ENCODE data around the gene OTOS. TPM values are rescaled to one million over a fixed set of nuclear protein-coding genes. Genes with fewer than 3 reads are reported as not detected.

The OTOS gene
- total RNA-seq, 2 experiments from 2014 or later = not detected

DNA sequence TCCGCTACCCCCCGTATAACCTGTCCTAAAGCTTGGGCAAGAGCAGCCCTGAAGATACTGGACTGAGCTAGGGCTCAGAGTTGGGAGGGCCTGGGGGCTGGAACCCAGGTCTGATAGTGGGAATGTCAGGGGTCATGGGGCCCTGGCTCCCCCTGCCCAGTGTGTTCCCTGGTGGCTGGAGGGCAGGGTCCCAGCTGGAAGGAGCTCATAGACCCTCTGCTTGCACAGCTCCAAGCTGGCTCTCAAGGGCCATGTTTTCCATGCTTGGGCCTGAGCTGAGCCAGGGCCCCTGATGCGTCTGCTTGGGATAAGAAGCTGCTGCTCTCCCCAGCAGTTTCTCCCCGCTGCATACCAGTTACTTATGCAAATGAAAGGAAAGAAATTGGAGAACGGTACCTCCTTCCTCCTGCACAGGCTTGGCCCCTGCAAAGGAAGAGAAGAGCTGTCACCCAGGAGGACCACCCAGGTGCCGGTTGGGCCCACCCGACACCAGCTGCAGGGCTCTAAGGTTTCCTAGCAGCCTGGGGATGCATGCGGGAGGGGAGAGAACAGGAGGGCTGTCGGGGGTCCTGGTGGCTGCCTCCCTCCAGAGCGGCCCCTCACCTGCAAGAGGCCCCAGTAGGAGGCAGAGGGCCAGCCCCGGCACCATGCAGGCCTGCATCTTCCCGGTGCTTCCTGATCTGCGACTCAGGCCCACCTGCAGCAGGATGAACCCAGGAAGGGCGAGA is 628 bp downstream of the OTOS start:
- TF ChIP-seq, protein P1, sequence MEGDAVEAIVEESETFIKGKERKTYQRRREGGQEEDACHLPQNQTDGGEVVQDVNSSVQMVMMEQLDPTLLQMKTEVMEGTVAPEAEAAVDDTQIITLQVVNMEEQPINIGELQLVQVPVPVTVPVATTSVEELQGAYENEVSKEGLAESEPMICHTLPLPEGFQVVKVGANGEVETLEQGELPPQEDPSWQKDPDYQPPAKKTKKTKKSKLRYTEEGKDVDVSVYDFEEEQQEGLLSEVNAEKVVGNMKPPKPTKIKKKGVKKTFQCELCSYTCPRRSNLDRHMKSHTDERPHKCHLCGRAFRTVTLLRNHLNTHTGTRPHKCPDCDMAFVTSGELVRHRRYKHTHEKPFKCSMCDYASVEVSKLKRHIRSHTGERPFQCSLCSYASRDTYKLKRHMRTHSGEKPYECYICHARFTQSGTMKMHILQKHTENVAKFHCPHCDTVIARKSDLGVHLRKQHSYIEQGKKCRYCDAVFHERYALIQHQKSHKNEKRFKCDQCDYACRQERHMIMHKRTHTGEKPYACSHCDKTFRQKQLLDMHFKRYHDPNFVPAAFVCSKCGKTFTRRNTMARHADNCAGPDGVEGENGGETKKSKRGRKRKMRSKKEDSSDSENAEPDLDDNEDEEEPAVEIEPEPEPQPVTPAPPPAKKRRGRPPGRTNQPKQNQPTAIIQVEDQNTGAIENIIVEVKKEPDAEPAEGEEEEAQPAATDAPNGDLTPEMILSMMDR (conservative IDR thresholded peaks at IDR 0.05; ENCODE audit: low read length) = no peak
- no peak for TF ChIP-seq EZH2phosphoT487 (IDR thresholded peaks at IDR 0.05; ENCODE audit: borderline replicate concordance, low read depth, low read length)
- ChIA-PET POLR2A (interaction anchor here (0.7 to 1.4 kb wide), 3 partner anchors 37 to 331 kb away, joined by 3 to 4 read pairs (median 3); no protein-coding TSS in a partner anchor), CTCF (ENCODE audit: unreplicated experiment) (no interaction called here)
- Histone ChIP-seq H2AFZ (ENCODE audit: low read length) (no peak overlapping the region), H3K79me2 (ENCODE audit: insufficient read depth, low read depth, low read length) (peaks cover 10% of the 10 kb centered on the region), H3K9me2 (ENCODE audit: insufficient read depth, low read length) (no peaks in the 10 kb centered on the region), H3K4me3 (ENCODE audit: low read depth, low read length, poor library complexity, severe bottlenecking) (no peak overlapping the region), H3K36me3 (ENCODE audit: insufficient read depth, low read length) (no peaks in the 10 kb centered on the region), H3K9me3 (ENCODE audit: low read length) (no peaks in the 10 kb centered on the region), H3K4me1 (ENCODE audit: insufficient read depth, low read length, poor library complexity, severe bottlenecking) (peaks cover 11% of the 10 kb centered on the region), H4K20me1 (ENCODE audit: insufficient read depth, low read length) (peaks cover 6% of the 10 kb centered on the region), H3K4me2 (ENCODE audit: low read length) (no peak overlapping the region), H3K27ac (ENCODE audit: low read depth, low read length, poor library complexity, severe bottlenecking) (no peak overlapping the region)
- intact Hi-C loops (cut with micrococcal nuclease; ENCODE audit: unreplicated experiment) = loop anchor here (10.0 kb wide), 1 partner anchor 1105 kb away; no protein-coding TSS in a partner anchor
- DNase-seq (ENCODE audit: low spot score) = no peak
- BruUV-seq (replicated peaks) = no TSS peak

DNA sequence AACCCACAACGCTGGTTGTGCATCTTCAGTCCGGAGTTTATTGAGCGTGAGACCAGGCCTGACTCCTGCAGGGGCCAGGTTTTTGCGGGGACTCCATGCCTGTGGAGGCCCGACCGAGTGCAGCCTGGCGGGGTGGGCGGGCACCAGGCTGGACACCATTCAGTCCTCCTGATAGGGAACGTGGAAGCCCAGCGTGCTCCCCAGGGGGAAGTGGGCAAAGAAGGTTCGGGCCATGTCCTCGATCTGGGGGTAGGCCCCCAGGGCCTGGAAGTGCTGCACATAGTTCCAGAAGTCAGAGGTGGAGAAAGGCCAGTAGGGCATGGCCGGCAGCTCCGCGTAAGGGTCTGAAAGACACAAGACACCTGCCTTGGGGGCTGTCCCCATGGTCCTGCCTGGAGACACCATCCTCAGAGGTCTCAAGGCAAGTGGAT is 1.4 kb downstream of the OTOS start:
- no peaks in the 10 kb centered on the region for H3K9me2 ChIP-seq (ENCODE audit: insufficient read depth, low read length)
- TF ChIP-seq, protein P1 (conservative IDR thresholded peaks at IDR 0.05; ENCODE audit: low read length) = no peak
- no peak for TF ChIP-seq EZH2phosphoT487 (IDR thresholded peaks at IDR 0.05; ENCODE audit: borderline replicate concordance, low read depth, low read length)
- H3K4me2 ChIP-seq (ENCODE audit: low read length) = no peak overlapping the region
- H4K20me1 ChIP-seq (ENCODE audit: insufficient read depth, low read length) = peaks cover 6% of the 10 kb centered on the region
- intact Hi-C loops (cut with micrococcal nuclease; ENCODE audit: unreplicated experiment) = no loop called here
- ChIA-PET POLR2A (interaction anchor here (0.9 to 1.4 kb wide), 2 partner anchors 36 to 76 kb away, joined by 3 to 4 read pairs; no protein-coding TSS in a partner anchor), CTCF (ENCODE audit: unreplicated experiment) (no interaction called here)
- no peak overlapping the region for H3K27ac ChIP-seq (ENCODE audit: low read depth, low read length, poor library complexity, severe bottlenecking)
- BruUV-seq (replicated peaks) = no TSS peak
- no peak overlapping the region for H3K4me3 ChIP-seq (ENCODE audit: low read depth, low read length, poor library complexity, severe bottlenecking)
- peaks cover 17% of the 10 kb centered on the region for H3K4me1 ChIP-seq (ENCODE audit: insufficient read depth, low read length, poor library complexity, severe bottlenecking)
- no peak overlapping the region for H2AFZ ChIP-seq (ENCODE audit: low read length)
- peaks cover 18% of the 10 kb centered on the region for H3K79me2 ChIP-seq (ENCODE audit: insufficient read depth, low read depth, low read length)
- 0 out of 2 replicates have a peak, but pooled peaks cover under 1% of the 10 kb centered on the region for H3K36me3 ChIP-seq (ENCODE audit: insufficient read depth, low read length)
- no peak for DNase-seq (ENCODE audit: low spot score)
- H3K9me3 ChIP-seq (ENCODE audit: low read length) = no peaks in the 10 kb centered on the region
